Fibroblast of lung (primary cell): ENCODE measurements around the gene HLA-A.

Experiments used
- CTCF ChIP-seq, 2 donors: IDR thresholded peaks in 1 of 2; conservative IDR thresholded peaks in 1 of 2; 1 replicate in 1 of 2; 2 replicates in 1 of 2; pipeline ENCODE4 v1.5.1; 2011 to 2012; ENCODE audit warnings: low read length in 2 of 2, control low read depth in 1 of 2, inconsistent platforms in 1 of 2, low read depth in 1 of 2, mild to moderate bottlenecking in 1 of 2
- EZH2 ChIP-seq: IDR thresholded peaks from 2 replicates; pipeline ENCODE4 v1.5.1; 2012; ENCODE audit warnings: low read length, control low read depth, mild to moderate bottlenecking; ENCODE audit errors: missing control alignments

GRCh38 chr6:29974901-29975560, 32.7 kb downstream of the HLA-A start:
- TF ChIP-seq CTCF (conservative IDR thresholded peaks at IDR 0.05 in 1 of 2, IDR thresholded peaks at IDR 0.05 in 1 of 2; ENCODE audit: low read depth in 1 of 2, low read length in 2 of 2) = no peak
- no peak for TF ChIP-seq EZH2
